Stimulated activated CD8-positive, alpha-beta memory T cell treated with anti-CD3 and anti-CD28 coated beads, Interleukin-15, amount 100 ng/mL, for 24 hours (primary cell): Measurements from ENCODE around the gene GLRA3.
"Not testable (repeated sequence)": the region's sequence is repeated elsewhere in the genome, so short reads cannot be mapped to it uniquely, and the experiment has no call there.

Experiments used
- DNase-seq: peaks from one replicate; pipeline ENCODE4 v3.0.0-alpha.2; 2020; ENCODE audit warnings: low read depth

The GLRA3 gene

DNA sequence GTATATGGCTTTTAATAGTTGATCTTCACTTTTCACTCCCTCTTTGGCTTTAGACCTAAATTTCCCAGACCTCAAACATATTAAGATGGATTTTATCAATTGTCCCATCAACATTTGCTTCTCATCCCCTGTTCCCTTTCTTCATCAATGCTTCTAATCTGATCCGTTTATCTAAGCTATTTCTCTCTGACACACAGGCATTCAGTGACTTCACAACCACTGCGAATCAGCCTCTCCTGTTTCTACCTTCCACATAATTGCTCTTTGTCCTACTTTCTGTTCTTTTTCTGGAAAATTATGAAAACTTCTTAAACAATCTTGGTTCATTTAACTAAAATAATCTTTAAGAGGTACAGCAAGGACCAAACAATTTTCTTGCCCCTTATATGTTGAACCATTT lies 115.2 kb downstream of the GLRA3 start:
- DNase-seq: no peak

DNA sequence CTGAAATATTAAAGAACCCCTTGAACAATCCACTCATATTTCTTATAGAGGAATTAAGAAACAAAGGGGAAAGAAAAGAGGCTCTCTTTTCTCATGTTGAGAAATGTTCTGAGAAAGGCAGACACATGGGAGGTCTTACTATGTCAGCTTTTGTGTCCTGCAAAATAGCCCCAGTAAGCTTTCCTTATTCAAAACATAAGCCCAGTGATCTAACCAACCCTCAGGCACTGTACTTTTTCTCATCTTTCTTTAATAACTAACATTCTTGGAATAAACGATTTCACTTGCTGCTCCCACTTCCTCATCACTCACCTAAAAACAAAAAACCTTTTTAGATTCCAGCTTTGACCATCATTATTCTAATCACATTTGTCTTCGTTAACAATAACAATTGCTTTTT lies 115.9 kb downstream of the GLRA3 start:
- no peak for DNase-seq

DNA sequence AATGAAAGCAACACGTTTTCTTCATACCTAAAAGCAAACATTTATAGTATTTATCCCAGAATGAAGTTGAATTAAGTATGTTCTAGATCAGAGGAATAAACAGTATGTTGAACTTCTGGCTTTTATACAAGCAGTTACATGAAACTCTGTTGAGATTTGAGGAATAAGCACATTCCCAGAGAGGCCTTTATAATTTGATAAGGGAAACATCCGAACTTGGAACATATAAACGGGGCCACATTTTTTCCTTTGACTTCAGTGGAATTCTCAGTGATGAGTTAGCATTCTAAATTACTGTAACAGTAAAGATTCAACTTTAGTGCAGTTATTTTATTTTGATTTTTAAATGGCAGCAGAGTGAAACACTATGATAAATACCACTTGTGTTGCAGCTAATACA lies 119.5 kb downstream of the GLRA3 start:
- DNase-seq: no peak

DNA sequence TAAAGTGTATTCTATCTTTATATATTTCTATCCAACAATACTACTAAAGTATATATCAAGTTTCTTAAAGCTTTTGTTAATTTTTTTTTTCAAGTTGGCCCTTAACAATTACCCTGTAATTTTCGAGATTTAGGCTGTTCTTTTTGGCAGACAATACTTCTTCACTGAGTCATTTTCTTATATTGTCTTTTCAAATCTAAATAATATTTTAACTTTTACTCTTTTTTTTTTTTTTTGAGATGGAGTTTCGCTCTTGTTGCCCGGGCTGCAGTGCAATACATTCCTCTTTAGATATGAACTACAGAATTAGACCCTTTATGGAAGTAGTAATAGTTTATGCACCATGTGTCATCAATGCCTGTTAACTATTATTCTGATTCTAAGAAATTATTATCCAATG lies 120.7 kb downstream of the GLRA3 start:
- no peak for DNase-seq

DNA sequence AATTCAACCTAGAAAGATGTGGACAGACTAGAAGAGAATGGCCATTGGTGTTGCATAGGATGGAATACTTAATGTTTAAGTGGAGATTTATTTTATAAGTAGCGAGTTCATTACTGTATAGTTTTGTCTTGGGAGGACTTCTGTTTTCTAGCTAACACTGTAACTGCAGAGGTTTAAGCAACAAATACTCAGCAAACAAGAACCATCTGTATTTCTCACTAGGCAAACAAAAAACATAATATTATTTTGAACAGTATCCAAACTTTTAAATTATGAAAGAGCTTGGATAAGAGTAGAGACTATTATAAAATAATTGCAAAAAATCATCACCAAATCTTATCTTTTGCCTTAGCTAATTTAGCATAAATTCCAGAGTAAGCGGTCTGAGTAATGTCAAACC lies 121.1 kb downstream of the GLRA3 start:
- no peak for DNase-seq

DNA sequence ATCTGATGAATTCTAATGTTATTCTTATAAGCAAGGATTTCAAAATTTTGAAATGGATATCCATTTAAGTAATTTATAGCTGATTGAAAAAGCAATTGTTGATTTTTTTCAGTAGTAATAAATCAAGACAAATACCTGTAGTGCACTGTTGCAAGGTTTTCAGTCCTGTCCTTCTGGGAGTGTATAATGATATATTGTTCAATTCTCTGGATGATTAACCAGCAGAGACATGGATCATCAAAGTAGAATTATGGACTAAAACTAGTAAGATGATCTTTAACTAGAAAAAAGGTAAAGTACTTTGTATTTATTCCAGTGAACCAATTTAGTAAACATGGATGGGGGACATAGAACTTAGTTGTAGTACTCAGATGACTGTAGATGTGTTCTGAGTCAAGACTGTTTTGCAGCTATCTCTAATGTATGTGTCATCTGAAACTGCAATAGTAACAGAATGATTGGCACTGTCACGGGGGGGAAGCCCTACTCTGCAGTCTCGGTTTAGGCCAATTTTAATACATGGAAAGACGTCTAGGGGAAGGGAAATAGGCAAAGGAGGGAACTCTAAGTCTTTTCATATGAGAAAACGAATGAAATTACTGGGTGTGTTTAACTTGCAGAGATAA lies 121.9 kb downstream of the GLRA3 start:
- no peak for DNase-seq

DNA sequence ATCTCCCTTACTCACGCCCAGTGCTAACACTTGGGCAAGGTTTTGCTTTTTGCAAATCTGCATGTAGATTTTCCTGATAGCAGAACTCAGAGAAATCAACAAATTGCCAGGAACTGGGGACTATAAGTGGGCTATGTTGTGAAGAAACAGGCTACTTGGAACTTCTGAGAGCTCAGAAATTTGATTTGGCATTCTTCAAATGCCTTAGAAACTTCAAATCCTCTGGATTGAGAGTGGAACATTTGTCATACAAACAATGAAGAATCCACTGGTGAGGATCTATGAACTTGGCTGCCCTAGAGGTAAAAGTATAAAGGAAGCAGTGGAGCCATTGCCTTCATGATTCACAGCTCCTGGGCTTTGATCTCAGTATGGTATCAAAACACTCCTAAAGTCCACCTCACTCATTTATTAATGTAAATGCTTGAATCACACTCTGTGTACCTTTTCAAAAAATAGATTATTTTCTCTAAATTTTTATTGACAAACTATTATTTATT lies 126.0 kb downstream of the GLRA3 start:
- no peak for DNase-seq

DNA sequence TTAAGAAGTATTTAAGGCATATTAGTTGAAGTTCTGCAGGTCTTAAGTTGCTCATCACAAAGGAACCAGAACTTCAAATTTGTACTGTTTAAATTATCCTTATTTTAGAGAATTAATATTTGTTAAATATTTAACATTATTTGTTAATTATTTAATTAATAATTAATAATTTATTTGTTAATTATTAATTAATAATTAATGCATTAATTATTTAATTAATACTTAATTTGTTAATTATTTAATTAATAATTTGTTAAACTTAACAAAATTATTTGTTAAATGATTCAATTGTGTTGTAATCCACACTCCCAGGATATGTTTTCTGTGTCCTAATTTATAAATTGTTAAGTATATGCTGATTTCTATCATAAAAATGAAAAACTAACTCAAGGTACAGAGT lies 129.4 kb downstream of the GLRA3 start:
- DNase-seq: no peak

DNA sequence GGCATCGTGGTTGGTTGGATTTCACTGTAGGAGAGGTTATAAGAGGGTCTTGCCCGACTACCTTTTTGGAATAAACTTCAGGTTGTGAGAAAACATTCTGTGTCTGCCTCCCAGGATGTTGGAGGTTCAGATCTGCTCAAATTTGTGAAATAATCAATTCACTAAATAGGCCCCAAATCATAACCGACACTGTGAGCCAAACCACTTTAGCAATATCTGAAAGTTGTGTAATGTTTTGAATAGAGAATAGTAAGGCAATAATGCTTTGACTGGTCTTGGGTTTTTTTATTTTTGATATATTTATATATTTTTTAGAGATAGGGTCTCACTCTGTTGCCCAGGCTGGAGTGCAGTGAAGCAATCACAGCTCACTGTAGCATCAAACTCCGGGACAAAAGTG lies 131.2 kb downstream of the GLRA3 start:
- no peak for DNase-seq

DNA sequence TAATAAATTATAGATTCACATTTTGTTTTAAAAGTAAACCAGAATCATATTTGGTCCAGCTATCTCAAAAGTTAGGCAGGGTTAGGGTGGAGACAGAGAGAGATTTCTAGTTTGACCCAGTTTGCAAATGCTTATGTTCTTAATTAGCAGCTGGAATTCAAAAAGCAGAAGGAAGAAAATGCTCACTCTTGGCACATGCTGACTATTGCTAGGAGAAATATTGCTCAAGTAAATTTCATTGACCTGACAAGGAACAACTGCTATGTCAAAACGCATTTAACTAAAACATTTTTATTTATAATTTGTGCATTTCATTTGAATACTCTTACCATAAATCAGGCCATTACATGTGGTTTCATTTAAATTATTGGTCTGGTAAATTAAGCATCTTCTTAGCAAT lies 131.8 kb downstream of the GLRA3 start:
- DNase-seq: no peak

DNA sequence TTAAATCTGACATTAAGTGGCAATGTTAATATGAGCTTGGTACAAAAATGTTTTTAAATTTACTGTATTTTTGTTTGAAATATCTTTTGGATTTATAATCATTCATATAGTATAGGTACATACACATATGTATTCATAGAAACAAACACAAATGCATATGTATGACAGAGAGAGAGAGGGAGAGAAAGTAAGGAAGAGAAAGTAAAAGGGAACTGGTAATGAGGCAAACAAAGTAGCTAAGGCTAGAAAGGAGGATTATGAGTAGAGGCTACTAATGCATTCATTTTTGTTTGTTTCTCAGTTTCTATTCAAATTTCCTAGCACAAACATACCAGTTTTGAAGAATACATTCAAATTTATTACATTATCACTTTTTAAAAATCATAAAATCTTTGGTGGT lies 132.4 kb downstream of the GLRA3 start:
- DNase-seq: no peak

DNA sequence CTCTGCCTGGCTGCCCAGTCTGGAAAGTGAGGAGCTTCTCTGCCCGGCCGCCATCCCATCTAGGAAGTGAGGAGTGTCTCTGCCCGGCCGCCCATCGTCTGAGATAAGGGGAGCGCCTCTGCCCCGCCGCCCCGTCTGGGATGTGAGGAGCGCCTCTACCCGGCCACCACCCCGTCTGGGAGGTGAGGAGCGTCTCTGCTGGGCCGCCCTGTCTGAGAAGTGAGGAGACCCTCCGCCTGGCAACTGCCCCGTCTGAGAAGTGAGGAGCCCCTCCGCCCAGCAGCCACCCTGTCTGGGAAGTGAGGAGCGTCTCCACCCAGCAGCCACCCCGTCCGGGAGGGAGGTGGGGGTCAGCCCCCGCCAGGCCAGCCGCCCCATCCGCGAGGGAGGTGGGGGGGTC lies 137.2 kb downstream of the GLRA3 start:
- not testable (repeated sequence) for DNase-seq

DNA sequence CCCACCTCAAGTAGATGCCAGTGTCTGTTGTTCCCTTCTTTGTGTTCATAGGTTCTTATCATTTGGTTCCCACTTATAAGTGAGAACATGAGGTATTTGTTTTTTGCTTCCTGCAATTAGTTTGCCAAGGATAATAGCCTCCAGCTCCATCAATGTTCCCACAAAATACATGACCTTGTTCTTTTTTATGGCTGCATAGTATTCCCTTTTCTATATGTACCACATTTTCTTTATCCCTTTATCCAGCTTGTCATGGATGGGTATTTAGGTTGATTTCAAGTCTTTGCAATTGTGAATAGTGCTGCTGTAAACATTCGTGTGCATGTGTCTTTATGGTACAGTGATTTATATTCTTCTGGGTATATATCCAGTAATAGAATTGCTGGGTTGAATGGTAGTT lies 138.4 kb downstream of the GLRA3 start:
- no peak for DNase-seq

DNA sequence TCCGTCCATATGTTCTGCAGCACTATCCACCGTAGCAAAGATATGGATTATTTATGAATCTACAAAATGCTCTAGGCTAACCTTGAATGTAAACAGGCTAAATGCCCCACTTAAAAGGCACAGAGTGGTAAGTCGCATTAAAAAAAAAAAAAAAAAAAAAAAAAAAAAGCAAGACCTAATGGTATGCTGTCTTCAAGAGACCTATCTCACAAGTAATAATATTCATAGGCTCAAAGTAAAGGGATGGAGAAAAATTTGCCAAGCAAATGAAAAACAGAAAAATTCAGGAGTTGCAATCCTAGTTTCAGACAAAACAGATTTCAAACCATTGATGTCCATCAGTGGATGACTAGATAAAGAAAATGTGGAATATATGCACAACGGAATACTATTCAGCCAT lies 139.4 kb downstream of the GLRA3 start:
- no peak for DNase-seq

DNA sequence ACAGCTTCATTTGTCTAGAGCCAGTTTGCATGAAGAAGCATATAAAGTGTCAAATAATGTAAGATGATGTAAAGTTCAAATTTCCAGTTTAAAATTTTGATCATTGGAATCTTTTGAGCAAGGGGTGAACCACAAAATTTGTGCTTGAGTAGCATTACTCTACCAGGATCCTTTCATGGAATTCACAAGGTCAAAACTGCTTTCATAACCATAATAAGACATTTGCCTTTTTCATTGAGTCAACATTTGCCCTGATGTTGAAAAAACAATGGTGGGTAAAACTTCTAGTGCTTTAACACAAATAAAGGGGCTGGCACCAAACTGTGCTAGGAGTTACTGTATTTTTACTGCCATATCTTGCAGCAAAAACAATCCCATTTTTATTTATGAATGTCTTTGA lies 142.2 kb downstream of the GLRA3 start:
- no peak for DNase-seq

DNA sequence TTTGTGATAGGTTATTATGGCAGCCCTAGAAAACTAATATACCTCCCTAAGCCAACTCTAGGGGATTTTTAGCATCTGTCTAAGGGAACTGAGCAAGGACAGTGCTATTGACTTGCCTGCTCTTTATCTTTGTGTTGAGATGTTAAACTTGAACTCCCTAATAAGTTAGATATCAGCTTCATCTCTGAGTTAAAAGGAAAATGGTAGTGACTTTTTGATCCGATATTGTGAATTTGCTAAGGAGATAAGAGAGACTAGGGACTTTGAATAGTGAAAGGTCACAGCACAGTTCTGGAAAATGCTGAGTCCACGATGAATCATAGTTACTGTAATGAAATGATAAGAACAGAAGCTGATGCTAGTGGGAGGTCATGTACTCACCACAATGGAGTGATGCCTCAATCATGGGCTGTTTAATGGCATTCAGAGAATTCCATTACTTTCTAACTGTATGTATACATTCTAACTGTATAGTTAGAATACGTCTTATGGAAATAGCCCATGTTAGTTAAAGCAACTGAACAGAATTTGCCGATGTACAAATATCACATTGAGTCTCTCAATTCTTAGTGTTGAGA lies 147.2 kb downstream of the GLRA3 start:
- DNase-seq: no peak

DNA sequence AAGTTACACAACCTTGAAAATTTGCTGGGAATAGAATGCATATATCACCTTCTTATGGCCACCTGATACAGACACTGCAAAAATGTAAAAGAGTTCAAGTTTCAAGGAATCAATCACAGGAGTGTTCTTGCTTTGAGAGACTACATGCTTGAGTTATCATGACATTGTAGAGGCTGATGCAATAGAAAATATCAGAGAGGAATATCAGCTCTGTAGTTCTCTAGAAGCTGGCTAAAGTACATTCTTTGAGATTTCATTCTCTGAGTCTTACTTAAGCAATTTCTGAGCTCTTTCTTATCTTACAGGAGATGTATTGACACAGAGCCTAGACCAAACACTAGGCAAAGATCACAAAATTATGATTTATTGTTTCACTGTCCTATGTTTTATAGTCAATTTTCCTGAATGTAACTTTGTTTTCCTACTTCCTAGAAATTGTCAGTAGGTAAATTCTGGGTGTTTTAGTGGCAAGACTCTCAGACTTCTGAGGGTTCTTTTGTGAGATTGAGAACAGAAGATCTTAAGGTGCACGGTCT lies 154.7 kb downstream of the GLRA3 start:
- no peak for DNase-seq

DNA sequence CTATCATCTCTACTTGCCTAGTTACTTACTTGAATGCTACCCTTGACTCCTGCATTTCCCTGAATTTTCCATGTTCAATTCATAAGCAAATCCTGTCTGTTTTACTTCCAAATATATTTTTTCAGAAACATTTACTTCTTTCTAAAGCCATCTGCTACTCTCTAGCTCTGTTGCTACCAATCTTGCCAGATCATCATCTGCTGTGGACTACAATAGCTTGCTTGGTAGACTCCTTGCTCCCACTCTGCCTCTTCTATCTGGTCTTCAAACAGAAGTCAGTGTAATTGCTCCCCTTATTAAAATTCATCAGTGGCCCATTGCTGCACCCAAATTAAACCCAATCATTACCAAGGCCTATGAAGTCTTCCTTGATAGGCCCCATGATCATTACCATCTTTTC lies 155.2 kb downstream of the GLRA3 start:
- no peak for DNase-seq

DNA sequence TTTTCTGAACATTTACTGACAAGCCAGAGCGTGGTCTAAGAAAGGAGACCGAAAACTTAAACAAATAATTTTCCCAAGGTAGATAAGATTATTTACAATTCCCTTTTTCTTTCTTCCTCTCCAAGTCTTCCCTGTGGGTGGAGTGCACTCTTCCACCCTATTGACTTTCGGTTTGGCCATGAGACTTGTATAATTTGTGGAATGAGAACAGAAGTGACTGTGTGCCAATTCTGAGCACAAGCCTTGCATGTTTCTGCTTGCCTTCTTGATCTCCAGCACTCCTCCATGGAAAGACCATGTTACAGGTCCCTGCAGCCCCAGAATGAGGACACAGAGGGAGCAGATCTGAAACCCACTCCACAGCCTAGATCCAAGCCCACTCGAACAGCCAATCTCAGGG lies 156.8 kb downstream of the GLRA3 start:
- DNase-seq: no peak

DNA sequence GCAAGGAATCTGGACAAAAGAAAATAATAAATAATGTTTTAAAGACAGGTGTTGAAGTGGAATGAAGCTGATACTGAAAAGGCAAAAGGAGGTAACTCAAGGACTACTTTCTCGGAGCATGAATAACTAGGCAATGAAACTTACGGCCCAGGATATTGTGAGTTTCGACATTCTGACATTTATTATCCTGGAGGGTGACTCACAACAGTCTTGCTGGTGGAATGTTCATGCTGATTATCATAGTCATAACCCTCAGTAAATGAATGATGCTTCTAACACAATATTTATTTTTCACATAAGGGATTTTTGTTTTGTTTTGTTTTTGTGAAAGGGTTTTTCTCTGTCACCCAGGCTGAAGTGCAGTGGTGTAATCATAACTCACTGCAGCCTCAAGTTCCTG lies 159.8 kb downstream of the GLRA3 start:
- no peak for DNase-seq

DNA sequence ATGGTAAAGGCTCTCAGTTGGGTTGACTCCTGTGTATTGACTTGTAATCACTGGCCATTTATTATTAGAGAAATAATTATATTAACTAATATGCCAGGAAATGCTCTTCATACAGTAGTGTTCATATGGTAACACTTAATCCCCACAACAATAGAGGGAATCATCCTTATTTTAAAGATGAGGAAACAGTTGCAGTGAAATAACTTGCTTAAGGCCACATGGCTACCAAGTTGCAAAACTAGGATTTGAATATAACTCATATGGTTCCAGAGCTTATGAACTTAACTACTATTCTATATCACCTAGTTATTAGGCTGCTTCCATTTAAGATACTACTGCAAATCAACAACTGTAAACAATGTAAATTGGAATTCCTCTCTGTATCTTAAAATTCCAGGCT lies 163.2 kb downstream of the GLRA3 start:
- no peak for DNase-seq

DNA sequence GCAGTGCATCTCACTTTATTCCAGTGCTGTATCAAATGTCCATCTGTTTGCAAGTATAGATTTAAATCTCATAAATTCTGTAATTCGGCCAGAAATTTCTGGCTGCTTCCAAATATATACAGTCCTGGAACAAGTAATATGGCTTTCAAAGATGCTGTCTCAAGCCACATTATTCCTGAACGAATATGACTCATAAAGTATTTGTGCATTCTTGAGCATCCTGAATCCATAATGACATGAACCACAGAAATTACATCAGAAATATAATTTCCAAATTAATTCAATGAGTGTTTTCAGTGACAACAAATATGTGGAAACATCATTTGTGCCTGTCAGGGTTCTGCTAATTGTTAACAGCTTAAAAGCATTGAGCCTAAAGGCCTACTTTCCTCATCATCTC lies 165.8 kb downstream of the GLRA3 start:
- DNase-seq: no peak

DNA sequence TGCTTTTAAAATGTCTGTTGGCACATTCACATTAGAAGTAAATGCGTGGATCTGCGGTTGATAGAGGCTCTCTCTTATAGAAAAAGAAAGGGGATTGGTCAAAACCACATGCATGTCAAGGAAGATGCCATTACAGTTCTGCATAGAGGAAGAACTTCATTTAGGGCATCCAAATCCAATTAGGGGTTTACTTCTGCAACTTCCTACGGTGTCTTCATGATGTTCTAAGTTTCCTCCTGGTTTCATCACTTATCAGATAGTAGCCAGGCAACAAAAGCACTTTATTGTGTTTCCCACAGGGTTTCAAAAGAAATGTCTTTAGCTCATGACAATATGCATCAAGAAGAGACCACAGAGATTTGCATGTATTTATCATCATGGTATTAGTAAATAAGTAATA lies 170.8 kb downstream of the GLRA3 start:
- no peak for DNase-seq

DNA sequence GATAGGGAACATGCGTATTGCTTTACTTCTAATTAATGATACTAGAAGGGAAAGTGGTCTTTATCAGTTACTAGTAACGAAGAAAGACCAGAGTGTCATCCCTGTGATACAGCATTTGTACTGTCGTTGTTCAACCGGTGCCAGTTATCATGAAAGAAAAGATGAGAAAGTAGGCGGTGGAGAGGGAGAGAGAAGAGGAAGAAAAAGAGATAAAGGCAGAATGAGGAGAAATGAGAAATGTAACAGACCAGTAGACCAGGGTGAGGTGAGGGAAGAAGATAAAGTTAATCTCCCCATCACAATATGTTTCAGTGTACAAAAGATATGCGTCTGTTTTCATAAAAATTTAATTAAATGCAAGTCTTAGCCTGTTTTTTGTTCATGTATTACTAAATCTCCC lies 171.6 kb downstream of the GLRA3 start:
- DNase-seq: no peak
